ENCODE data around the gene TTL.
"Not testable (repeated sequence)": the region's sequence is repeated elsewhere in the genome, so short reads cannot be mapped to it uniquely, and the experiment has no call there.

Gene TTL

DNA sequence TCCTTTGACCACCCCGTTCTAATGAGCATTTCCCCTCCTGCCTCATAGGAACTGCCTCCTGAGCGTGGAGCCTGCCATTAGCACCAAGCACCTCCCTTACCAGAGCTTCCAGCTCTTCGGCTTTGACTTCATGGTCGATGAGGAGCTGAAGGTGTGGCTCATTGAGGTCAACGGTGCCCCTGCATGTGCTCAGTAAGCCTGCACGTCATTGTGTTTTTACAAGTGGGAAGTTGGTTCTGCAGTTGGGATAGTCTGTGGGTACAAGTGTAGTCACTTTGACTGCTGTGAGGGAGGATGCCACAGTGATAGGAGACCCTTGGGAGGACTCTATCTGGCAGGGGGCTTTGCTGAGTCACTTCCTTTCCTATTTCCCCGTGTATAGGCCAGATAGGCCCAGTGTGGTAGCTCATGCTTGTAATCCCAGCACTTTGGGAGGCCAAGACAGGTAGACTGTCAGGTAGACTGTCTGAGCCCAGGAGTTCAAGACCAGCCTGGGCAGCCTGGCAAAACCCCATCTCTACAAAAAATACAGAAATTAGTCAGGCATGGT is 38.4 kb downstream of the TTL start:
- DNase-seq (ENCODE audit: low spot score) = no peak

DNA sequence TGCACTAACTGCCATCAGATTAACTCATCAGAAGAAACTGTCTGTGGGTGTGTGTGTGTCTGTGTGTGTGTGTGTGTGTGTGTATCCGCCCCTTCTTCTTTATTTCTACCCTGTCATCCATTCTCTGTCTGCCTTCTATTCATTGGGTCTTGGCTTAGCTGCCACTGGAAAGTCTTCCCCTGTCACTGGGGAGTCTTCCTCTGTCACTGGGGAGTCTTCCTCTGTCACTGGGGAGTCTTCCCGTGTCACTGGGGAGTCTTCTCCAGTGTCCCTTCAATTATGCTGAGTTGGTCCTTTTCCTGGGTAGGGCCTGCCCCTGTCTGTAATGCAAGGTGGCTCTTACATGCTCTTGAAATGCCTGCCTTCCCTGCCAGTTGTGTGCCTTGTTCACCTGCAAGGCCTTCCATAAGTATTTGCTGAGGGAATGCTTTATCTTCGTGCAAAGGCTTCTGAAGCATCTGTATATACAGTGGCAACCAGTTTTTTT is 41.4 kb downstream of the TTL start:
- no peak for DNase-seq (ENCODE audit: low spot score)

DNA sequence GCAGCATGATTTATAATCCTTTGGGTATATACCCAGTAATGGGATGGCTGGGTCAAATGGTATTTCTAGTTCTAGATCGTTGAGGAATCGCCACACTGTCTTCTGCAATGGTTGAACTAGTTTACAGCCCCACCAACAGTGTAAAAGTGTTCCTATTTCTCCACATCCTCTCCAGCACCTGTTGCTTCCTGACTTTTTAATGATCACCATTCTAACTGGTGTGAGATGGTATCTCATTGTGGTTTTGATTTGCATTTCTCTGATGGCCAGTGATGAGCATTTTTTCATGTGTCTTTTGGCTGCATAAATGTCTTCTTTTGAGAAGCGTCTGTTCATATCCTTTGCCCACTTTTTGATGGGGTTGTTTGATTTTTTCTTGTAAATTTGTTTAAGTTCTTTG is 42.3 kb downstream of the TTL start:
- not testable (repeated sequence) for DNase-seq (ENCODE audit: low spot score)

DNA sequence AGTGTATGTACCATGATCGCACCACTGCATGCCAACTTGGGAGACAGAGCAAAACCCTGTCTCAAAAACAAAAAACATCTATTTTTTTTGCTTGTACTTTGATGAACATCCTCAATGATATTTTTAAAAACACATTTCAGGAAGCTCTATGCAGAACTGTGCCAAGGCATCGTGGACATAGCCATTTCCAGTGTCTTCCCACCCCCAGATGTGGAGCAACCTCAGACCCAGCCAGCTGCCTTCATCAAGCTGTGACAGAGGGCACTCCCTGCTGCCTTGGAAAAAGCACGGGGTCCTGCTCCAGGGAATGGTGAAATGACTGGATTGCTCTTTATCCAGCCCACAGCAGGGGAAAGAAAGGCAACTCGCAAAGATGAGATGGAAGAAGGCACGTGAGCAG is 46.6 kb downstream of the TTL start:
- no peak for DNase-seq (ENCODE audit: low spot score)

DNA sequence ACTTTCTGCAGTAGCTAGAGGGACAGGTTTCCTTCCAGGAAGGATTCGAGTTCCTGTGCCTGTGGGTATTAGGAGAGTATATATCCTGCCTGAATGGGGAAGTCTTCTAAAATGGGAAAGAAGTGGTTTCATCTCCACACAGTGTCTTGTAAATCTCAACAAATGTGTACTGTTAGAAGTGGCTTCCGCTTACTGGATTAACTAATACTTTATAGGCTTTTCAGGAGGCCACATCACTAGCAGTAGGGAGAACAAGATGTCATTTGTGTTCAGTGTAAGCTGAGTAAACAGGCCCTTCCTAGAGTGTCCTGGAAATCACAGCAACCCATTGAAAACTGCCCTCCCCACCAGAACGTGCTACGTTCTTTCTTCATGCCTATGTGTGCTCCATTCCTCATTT is 47.8 kb downstream of the TTL start:
- DNase-seq (ENCODE audit: low spot score) = no peak

DNA sequence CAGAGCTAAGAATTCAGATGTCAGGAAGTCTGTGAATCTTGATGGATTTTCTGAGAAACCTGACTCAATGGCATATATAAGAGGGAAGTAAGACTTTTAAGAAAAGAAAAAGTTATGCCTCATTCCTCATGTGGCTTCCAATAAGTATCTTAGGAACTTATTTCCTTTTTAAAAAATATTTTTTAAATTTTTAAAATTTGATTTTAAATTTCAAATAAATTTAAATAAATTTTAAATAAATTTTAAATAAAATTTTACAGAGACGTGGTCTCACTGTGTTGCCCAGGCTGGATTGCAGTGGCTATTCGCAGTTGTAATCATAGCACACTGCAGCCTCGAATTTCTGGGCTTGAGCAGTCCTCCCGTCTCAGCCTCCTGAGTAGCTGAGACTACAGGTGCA is 48.8 kb downstream of the TTL start:
- DNase-seq (ENCODE audit: low spot score) = no peak

DNA sequence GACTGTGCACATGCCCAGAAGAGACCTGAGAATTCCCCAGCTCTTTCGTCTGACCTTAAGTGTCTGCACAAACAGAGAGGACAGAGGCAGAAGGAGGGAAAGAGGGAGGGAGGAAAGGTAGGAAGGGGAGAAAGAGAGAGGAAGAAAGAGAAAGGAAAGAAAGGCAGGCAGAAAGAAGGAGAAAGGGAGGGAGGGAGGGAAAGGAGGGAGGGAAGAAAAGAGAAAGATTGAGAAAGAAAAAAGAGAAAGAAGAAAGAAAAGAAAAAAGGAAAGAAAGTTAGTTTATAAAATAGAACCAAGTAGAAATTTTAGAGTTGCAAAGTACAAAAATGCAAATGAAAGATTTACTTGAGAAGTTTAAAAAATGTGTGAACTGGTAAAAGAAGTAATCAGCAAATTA is 52.9 kb downstream of the TTL start:
- no peak for DNase-seq (ENCODE audit: low spot score)

DNA sequence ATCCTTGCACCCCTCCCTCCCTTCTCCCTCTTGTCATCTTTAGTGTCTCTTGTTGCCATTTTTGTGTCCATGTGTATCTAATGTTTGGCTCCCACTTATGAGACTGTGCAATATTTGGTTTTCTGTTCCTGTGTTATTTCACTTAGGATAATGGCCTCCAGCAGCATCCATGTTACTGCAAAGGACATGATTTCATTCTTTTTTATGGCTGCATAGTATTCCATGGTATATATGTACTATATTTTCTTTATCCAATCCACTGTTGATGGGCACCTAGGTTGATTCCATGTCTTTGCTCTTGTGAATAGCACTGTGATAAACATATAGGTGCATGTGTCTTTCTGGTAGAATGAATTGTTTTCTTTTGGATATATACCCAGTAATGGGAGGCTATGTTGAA is 54.7 kb downstream of the TTL start:
- DNase-seq (ENCODE audit: low spot score) = not testable (repeated sequence)

DNA sequence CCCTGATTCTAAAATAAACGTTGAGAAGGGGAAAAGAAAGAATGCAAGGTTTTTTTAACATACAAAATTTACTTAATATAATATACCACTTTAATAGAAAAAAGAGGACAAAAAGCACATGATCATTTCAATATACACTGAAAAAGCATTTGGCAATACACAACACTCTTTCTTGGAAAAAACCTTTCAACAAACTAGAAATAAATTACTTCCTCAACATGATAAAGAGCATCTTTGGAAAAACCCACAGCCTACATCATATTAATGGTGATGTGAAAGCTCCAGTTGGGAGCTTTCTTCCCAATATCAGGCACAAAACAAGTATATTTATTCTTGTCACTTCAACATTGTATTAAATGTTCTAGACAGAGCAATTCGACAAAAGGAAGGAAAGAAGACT is 57.4 kb downstream of the TTL start:
- DNase-seq (ENCODE audit: low spot score) = no peak

DNA sequence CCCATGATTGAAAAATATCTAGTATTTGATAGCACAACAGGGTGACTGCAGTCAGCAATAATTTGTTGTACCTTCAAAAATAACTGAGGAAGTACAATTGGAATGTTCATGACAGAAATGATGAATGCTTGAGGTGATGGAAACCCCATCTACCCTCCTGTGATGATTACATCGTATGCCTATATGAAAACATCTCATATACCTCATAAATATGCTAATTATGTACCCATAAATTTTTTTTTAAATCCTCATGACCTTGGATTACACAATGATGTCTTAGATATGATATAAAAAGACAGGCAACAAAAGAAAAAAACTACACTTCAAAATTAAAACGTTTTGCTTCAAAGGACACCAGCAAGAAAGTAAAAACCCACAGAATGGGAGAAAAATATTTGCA is 59.0 kb downstream of the TTL start:
- DNase-seq (ENCODE audit: low spot score) = no peak

DNA sequence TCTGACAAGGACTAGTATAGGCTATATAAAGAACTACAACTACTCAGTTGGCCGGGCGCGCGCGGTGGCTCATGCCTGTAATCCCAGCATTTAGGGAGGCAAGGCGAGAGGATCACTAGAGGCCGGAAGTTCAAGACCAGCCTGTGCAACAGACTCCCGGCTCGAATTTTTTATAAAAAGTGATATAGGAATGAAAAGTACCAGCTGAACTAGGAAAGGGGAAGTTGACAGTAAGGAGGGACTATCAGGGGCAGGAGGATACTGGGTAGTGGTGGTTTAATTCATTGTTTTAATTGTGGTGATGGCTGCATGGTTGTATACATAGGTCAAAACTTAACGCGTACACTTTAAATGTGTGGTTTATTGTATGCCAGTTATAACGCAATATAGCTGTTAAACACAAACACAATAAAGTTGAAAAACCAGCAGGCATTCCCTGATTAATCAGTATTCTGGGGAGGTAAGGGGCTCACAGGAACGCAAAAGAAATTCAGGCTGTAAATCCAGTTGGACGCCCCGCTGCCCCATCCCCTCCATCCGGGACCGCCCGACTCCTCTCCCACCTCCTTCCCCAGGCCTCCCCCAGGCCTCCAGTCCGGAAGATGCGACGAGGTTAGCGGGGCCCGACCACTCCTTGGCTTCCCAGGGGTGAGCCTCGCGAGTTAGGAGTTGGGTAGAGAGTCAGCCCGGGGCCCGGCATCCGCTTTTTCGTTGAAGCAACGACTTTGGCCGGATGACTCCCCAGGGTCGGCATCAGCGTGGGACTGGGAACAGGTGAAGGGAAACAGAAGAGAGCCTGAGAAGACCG is 59.6 kb downstream of the TTL start:
- DNase-seq (ENCODE audit: low spot score) = peak; percentile 77

DNA sequence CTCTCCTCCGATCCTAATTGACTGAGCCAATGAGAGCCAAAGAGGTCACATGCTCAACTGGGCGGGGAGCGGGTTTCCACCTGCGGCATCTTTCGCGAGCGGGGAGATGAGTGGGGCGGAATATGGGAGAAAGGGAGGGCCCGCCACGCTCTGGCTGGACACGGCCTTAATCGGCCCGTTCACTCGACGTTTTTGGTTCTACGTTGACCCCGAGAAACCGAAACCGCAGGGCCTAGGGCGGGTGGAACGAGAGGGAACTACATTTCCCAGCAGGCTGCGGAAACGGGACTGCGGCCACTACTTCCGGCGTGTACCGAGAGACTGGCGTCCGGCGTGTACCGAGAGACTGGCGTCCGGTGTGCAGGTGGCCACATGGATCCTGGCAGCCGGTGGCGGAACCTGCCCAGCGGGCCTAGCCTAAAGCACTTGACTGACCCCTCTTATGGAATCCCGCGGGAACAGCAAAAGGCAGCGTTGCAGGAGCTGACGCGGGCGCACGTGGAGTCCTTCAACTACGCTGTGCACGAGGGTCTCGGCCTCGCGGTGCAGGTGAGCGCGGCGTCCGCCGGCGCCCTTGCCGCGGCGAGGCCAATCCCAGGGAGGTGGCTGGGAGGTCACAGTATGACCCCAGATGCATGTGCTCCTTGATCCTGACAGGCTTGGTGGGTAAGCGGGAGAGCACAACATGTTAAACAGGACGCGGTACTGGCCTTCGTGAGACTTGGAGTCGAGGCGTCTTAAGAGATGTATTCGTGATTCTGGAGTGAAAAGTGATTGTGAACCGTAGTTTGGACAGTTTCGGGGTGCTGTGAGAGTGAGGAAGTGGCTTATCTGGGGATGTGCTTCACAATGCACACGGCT is 60.4 kb downstream of the TTL start, which contains the start of gene POLR1B:
Gene POLR1B (plus strand): TSS at position 343 of the 861 bp plus-strand sequence. CDS start 30 bp downstream, at position 373.
- DNase-seq (ENCODE audit: low spot score) = peak; percentile 83

DNA sequence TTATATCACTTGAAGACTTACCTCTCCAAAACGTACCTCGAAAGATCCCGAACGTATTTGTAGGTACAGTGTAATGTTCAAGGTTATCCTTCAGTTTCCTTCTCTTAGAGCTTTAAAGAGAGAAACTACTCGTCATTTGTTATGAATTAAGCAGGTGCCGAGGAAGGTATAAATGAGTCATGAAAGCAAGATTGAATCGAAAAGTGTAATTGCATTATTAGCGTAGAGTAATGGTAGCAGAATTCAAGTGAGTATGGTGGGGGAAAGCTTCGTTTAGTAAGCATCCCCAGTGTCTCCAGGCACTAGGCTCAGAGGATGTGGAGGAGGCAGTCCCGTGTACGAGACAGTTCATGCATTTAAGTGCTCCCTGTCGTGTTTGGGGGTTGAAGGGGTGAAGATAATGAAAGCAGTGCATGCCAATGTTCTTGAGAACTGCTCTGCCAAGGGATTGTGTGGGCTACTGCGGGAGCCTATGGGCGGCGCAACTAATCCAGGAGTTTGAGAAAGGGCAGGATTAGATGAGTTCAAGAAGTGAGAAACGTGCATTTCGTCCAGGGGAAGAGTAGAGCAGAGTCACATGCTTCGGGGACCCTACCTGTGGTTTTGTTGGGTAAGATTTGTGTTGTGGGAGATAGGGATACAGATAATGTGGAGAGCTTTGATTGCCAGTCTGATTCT is 61.2 kb downstream of the TTL start:
- peak; percentile 49 for DNase-seq (ENCODE audit: low spot score)

DNA sequence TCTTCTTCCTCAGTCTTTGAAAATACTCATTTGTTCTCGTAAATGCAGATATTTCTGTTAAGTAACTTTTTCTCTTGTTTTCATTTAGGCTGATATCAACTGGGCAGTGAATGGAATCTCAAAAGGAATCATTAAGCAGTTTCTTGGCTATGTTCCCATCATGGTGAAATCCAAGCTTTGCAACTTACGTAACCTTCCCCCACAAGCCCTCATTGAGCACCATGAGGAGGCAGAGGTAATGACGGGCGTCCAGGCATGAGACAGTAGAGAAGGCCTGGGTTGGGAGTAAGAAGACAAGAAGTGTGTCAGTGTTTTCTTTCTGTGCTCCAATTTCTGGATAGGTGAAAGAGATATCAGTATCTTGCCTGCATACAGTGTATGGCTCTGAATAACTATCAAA is 65.4 kb downstream of the TTL start:
- no peak for DNase-seq (ENCODE audit: low spot score)

DNA sequence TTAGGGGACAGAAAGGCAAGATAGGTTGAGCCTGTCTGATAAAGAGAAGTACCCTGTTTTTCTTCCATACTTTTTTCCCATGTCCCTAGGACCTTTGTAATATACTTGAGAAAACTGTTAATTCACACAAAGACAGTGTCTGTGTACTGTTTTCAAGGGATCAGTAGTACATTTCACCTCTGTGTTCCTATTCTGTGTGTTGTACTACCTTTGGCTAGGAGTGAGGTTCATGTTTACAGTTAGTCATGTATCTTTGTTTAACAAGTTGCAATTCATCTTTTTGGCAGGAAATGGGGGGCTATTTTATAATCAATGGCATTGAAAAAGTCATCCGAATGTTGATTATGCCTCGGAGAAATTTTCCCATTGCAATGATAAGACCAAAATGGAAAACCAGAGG is 67.0 kb downstream of the TTL start:
- no peak for DNase-seq (ENCODE audit: low spot score)

DNA sequence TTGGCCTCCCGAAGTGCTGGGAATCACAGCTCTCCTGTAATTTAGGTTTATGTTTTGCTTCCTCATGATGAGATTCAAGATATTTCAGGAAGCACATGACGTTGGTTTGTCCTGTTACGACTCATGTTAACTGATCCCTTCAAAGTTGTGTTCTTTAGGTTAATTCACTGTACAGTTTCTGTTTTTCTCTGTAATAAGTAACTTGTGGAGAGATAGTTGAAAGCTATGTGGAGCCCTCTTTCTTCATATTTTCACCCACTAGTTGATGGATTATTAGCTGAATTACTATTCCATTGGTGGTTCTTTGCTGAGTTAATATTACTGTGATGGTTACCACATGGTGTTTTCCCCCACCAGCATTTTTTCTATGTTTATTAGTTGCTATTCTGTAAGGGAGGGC is 84.1 kb downstream of the TTL start:
- no peak for DNase-seq (ENCODE audit: low spot score)

DNA sequence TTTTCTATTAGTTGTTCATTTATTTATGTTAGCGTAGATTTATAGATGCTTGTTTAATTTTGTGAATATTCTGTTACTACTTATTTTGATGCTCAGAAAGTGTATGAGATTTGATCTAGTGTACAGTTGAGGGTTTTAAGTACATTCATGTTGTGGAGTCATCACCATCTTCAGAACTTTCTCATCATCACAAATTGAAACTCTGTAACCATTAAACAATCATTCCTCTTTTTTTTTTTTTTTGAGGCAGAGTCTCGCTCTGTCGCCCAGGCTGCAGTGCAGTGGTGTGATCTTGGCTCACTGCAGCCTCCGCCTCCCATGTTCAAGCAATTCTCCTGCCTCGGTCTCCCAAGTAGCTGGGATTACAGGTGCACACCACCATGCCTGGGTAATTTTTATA is 84.6 kb downstream of the TTL start:
- not testable (repeated sequence) for DNase-seq (ENCODE audit: low spot score)

DNA sequence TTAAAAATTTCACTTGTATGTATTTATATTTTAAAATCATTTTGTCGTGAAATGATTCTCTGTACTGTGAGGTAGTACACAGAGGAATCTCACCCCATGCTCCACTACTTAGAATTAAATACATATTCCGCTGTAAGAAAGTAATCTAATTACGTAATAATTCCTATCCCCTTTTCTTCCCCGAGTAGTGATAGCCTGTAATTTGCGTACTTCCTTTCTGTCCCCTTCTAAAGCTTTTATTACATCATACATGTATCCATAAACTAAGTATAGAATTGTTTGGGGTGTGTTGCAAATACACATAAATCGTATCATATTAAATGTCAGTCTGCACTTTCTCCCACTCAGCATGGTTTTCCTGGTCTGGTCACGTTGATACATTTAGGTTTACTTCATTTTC is 90.0 kb downstream of the TTL start:
- no peak for DNase-seq (ENCODE audit: low spot score)

DNA sequence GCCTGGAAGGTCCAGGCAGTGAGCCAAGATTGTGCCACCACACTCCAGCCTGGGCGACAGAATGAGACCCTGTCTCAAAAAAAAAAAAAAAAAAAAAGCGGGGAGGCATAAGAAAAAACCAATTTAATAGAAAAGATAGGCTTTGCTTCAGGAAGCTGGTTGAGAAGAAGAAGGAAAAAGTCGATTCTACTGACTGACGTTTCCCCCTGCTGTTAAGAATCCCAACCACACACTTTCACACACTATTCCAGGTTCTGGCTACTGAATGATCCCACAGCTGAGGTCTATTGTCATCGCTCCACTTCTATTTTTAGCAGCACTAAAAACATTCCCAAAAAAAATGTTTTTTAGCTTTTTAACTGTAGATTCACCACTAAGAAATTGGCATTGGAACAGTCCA is 95.8 kb downstream of the TTL start:
- no peak for DNase-seq (ENCODE audit: low spot score)

DNA sequence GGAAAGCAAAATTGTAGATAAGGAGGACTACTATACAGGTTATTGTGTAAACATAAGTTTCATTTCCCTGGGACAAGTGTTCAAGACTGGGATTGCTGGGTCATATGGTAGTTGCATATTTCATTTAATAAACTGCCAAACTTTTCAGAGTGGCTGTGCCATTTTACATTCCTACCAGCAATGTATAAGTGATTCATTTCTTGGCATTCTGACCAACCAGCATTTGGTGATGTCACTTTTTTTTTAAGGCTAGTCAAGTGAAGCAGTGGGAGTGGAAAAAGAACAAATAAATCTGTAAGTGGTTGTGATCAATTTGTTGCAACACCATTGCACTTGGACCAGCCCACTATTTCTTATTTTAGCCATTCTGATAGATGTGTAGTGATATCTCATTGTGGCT is 97.3 kb downstream of the TTL start:
- DNase-seq (ENCODE audit: low spot score) = no peak

DNA sequence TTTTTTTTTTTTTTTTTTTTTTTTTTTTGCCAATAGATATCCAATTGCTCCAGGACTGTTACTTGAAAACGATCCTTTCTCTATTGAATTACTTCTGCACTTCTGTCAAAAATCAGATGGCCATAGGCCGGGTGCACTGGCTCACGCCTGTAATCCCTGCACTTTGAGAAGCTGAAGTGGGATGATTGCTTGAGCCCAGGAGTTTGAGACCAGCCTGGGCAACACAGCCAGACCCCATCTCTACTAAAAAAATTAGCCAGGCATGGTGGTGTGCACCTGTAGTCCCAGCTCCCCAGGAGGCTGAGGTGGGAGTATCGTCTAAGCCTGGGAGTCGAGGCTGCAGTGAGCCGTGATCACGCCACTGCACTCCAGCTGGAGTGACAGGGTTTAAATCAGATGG is 98.1 kb downstream of the TTL start:
- DNase-seq (ENCODE audit: low spot score) = no peak

DNA sequence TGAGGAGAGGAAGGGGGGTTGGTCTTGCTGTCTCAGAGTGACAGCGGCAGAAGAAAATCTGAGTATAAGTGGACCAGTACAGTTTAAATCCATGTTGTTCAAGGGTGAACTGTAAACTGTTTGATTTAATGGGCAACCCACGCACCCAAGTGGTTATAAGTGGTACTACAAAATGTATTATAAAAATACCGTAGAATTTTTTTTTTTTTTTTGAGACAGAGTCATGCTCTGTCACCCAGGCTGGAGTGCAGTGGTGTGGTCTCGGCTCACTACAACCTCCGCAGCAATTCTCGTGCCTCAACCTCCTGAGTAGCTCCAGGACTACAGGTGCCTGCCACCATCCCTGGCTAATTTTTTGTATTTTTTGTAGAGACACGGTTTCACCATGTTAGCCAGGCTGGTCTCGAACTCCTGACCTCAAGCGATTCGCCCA is 100.4 kb downstream of the TTL start:
- DNase-seq (ENCODE audit: low spot score) = peak; percentile 41
